Measurements from ENCODE around the gene GFER.
A peak's percentile ranks its signal among the peaks of the same experiment; 100 is the strongest.
"Not testable (repeated sequence)": the region's sequence is repeated elsewhere in the genome, so short reads cannot be mapped to it uniquely, and the experiment has no call there.

The GFER gene

DNA sequence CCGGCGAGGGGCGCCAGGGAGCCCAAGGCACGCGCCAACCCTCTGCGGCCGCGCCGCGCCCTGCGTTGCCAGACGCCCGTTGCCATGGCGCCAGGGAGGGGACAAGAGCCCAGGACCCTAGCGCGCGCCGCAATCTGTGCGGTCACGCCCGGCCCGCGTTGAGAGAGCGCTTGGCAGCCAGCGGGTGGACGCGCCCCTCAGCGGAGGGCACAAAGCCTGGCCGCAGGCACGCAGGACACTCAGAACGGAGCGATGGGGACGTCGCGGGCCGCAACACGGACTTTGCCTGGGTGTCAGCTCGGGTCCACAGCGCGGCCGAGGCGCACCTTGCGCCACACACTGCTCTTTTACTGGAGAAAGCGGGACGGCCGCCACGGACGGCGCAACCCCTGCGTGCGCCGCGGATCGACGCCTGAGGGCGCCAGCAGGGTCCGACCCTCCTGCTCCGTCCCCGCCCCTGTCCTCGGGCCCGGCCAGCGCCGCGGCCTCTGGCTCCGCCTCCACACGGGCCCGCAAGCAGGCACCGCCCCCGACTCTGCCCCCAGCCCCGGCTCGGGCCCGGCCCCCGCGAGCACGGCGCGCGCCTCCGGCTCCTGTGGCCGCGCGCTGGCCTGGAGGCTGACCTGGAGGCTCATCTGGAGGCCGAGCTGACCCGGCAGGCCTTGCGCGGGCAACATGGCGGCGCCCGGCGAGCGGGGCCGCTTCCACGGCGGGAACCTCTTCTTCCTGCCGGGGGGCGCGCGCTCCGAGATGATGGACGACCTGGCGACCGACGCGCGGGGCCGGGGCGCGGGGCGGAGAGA, at the start of gene GFER:
Gene GFER (plus strand): TSS at position 650 of the 803 bp plus-strand sequence. CDS start 26 bp downstream, at position 676.
- DNase-seq = peak; percentile 94

DNA sequence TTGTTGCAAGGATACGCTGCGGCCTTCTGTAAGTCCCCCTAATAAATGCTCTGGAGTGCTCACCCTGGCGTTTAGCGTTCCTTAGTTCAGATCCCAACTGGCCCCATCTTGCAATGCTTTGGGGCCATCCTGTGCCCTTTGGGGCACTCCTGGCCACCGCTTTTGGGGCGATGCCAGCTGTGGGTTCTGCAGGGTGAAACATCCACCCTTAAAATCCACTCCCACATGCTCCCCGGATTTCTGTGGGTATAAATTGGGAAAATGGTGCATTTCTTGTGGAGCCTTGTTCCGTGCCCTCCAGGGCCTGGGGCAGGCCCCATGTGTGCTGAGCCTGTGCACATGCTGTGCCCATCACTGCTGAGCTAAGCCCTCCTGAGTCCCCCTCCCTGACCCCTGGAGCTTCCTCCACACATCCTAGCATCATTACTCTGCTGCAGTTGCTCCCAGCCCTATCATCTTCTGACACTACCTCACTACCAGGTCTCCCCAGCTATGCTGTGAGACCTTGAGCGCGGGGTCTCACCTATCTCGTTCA, 47.0 kb upstream of the GFER start:
- no peak for DNase-seq

DNA sequence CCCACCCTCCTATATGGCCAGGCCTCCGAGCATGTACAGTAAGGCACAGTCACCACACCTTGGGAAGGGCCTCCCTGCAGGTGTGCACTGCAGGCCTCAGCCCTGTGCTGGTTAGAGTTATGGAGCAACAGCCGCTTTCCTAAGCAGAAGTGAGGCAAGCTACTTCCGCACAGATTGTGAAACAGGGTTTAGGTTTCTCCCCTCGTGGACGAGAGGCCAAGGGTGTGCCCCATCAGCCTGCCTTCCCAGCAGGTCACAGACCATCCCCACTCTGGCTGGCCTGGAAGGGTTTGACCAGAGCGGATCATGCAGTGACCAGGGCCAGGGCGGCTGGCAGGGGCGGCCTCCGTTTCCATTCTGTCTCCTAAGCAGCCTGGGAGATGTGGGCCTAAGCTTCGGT, 45.7 kb upstream of the GFER start:
- no peak for DNase-seq

DNA sequence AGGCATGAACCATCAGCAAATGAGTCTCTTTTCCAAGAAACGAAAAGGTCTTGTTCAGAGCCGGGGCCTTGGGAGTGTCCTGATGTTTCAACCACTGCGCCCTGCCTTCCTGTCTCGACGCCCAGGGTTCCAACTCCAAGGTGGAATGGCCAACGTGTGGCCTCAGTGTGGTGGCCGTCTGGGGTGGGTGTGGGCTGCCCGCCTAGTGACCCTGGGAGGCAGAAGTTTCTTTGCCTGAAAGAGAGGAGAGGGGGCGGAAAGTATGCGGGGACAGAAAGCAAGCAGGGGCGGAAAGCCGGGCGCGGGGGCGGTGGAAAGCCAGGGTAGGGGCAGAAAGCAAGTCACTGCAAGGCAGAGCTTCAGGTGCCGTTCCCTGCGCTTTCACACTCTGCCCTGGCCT, 45.1 kb upstream of the GFER start:
- no peak for DNase-seq

DNA sequence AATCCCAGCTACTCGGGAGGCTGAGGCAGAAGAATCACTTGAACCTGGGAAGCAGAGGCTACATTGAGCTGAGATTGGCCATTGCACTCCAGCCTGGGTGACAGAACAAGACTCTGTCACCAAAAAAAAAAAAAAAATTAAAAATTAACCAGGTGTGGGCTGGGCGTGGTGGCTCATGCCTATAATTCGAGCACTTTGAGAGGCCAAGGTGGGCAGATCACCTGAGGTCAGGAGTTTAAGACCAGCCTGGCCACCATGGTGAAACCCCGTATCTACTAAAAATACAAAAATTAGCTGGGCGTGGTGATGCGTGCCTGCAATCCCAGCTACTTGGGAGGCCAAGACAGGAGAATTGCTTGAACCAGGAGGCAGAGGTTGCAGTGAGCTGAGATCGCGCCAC, 44.2 kb upstream of the GFER start:
- not testable (repeated sequence) for DNase-seq

DNA sequence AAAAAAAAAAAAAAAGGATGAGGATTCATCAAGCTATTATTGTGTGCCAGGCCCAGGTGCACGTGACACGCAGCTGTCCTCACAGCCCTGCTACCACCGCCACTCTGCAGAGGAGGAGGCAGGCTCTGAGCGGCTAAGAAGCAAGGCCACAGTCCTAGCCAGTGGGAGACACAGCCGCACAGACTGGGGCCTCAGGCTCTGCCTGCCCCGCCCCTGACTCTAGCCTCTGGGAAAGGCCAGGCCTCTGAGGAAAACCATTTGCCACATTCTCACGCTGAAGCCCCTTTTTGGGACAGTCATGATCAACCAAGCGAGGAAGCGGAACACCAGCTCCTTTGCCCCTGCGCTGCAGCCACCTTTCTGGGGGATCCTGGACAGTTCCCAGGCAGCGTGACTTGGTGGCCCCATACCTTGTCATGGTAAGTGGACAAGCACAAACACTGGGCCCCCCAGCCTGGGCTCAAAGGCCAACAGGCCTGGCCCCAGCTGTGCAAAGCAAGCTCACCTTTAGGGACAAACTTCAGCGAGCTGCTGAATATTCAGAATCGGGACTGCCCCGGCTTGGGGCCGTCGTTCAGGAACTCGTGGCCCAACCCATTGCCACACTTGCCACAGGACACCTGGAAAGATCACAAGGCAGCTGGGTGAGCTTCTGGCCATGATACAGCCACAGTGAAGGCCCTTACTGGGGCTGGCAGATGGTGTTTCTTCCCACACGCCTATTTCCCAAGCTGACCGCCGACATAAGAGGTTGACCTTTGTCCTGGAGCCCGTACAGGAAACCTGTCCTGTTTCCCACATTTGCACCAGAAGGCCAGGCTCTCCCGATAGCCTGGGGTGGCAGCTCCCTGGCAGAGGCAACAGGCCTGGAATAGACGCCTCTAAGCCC, 43.5 kb upstream of the GFER start:
- DNase-seq = no peak

DNA sequence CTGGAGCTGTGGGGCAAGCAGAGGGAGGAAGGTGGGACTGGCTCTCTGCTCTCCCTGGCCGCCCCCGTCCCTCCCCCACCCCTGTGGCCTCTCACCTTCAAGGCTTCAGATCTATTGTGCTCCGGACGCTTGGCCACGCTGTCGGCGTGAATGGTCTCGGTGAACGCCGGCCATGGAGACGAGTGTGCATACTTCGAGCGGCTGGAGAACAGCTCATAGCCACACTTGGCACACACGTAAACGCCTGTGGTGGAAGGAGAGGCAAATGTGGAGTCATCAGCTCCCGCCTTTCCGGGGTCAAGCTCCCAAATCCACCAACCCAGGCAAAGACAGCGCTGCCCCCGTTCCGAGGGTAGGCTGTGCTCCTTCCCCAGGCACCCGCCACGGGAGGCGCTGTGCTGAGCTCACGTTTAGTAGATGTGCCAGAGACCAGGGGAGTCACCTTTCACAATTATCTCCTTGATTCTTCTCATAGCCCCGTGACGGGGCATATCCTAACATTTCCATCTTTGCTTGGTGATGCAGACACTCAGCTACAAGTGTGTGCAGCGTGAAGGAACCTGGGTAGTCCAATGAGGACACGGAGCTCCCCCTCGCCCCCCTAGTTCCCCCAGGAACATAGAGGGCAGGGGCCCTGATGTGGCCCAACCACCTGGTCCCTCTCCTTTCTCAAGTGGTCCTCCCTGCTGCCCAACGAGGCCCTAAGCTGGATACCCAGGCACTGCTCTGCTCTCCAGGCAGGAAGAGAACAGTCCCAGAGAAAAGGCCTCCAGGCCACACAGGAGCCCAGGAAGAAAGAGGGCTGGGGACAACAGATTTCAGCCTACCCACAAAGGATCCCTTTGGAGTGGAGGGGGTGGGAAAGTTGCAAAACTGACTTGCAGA, 42.6 kb upstream of the GFER start:
- no peak for DNase-seq

DNA sequence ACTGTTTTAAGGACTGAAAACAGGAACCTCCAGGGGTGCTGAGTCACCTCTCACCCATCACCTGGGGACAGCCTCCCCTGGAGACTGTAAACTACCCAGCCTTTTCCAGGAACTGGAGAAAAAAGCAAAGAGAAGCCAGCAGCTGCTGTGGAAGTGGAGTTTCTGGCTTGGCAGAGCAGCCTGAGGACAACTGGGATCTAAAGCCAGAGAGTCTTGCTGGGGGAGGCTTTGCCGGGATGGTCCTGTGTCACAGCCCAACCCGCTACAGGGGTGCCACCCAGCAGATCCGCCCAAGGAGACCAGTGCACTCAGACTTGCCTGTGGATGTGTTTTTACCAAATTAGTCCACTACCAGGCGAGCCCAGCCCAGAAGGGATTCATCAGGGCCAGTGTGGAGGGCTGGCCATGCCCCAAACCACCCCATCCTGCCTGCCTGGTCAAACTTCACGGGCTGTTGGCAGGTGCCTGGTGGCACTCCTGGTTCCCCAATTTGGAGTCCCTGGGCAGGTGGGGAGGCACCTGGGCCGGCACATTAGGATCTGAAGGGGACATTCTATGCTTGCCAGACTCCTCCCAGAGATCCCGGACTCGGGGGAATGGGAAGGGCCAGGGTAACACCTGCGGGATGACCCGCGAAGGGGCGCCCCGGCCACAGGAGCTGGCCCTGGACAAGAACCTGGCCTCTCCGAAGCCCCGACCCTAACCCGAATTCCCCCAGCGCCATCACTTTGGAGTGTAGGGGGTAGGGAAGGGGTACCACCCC, 41.8 kb upstream of the GFER start:
- DNase-seq = no peak

DNA sequence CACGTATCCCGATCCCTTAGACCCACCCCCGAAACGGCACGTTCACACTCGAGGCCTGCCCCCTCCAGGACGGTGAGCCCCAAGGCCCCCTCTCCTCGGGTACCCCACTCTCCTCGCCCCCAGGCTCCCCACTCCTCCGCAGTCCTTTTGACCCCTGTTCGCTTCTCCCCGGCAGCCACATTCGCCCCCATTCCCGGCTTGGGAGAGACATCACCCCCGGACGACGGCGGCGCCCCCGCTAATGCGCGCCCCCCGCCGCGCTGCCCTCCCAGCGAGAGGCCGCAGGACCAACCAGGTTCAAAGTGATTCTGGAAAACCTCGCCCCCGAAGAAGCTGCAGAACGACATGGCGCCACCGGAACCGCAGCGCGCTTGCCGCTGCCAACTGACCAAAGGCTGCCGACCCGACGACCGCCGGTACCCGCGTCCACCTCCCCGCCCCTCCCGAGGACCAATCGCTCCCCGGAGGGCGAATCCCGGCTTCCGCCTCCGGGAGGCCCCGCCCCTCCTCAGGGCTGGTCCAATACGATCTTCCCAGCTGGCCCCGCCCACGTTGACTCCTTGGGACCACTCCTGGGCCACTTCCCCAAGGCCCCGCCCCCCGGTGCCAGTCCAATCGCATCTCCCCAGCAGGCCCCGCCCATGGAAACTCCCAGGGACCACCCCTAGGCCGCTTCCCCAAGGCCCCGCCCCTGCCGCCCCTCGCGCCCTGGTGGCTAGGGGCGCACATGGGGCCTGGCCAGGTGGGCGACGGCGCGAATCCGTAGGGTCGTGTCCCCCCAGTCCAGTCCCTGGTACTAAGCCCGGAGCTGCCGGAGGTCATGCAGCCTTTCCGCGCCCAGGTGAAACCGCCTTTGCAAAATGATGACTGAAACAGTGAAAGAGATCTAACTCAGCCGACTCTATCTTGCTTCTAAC, 40.9 kb upstream of the GFER start, which contains the start of gene MSRB1:
Gene MSRB1 (minus strand): TSS at position 390 of the 917 bp plus-strand sequence. CDS start 43 bp downstream, at position 347.
- DNase-seq = peak; percentile 99

DNA sequence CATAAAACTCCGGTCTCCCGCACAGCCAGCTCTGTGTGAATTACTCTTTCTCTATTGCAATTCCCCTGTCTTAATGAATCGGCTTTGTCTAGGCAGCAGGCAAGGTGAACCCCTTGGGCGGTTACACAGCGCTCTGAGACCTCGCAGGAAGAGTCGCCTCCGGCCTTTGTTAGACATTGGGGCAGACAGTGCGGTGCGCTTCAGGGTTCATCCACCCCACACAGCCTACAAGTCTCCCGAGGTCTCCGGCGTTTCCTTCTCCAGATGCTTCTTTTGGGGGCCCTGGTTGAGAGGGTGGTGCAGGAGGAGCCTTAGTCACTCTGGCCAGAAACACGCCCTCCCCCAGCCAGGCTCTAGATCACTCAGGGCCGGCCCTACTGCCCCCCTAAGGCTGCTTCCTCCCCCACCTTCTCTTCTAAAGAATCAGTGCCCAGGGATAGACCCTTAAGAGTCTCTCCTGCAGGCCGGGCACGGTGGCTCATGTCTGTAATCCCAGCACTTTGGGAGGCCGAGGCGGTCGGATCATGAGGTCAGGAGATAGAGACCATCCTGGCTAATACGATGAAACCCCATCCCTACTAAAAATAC, 39.3 kb upstream of the GFER start:
- no peak for DNase-seq

DNA sequence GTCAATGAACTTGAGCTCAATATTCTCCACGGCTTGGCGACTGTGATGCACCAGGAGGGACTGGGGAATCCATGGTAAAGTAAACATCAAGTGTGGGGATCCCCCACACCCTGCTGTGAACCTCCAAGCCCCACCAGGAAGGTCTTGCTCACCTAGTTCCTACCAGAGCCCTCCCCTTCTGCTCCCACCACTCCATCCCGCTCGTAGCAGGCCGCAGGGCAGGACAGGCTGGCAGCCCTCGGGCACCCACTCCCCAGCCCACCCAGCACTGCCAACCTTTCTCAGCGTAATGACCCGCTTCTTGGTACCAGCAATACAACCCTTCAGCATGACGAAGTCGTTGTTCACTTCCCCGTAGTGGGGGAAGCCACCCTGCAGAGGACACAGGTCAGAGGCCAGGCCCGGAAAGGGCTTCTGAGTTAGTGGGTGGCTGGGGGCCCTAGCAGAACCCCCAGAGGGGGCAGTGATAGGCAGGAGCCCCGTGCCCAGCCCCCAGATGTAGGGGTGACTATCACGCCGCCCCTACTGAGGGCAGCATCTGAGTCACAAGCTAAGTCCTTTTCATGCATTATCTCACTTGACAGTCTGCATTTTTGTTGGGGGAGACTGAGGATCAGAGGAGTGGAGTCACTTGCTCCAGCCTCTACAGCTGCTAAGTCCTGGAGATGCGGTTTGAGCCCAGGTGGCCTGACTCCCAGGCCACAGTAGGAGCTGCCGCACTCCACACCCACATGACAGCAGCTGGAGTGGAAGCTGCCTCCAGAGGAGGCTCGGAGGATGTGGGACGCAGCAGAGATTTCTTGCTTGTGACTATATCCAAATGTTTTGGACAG, 38.2 kb upstream of the GFER start:
- DNase-seq = no peak

DNA sequence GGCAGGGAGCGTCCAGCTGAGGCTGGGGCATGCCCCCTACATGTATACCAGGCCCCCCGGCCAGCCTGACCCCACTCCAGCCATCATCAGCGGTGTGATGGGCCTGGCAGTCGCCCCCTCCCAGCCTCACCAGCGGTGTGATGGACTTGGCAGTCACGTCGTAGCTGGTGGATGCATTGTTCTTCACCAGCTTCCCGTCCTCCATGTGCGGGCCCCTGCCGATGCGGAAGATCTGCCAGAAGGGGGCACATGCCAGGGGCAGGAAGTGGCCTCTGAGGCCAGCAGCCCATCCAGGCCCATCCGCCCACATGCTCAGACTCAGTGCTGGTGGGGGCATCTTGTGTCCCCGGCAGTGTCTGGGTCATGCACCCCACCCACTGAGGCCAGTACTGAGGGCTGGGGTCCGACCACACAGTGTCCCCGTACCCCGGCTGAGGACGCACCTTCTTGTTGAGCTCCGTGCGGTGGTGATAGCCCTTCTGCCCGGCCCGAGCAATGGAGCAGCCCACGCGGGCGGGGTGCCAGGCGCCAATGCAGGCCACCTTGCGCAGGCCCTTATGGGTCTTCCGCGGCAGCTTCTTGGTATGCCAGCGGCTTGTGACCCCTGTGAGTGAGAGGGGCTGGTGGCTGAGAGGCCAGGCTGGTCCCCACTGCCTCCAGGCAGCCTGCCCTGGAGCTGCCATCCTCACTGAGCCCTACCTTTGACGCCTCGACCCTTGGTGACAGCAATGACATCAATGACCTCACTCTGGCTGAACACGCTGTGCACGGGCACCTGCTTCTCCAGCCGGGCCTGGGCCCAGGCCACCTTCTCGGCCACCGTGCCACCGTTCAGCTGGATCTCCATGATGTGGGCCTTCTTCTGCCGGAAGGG, 37.3 kb upstream of the GFER start:
- DNase-seq = no peak

DNA sequence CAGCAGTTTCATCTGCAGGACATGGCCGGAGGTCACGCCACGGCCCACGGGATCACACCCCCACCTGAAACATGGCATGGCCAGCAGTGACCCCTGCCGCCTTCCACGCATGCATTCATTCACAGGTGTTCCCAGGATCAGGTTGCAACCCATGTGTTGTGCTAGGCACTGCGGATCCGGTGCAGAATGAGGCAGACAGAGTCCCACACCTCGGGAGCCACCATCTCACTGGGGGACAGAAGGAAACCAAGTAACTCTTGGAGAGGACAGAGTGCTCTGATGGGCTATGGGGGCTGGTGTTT, 36.7 kb upstream of the GFER start:
- no peak for DNase-seq

DNA sequence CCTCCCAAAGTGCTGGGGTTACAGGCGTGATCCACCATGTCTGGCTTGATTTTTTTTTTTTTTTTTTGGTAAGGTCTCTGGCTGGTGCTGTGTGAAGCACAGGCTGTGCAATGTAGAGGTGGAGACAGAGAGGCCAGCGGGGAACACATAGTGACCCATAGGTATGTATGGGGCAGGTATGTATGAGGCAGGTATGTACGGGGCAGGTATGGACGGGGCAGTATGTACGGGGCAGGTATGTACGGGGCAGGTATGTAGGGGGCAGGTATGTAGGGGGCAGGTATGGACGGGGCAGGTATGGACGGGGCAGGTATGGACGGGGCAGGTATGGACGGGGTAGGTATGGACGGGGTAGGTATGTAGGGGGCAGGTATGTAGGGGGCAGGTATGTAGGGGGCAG, 34.5 kb upstream of the GFER start:
- DNase-seq = no peak

DNA sequence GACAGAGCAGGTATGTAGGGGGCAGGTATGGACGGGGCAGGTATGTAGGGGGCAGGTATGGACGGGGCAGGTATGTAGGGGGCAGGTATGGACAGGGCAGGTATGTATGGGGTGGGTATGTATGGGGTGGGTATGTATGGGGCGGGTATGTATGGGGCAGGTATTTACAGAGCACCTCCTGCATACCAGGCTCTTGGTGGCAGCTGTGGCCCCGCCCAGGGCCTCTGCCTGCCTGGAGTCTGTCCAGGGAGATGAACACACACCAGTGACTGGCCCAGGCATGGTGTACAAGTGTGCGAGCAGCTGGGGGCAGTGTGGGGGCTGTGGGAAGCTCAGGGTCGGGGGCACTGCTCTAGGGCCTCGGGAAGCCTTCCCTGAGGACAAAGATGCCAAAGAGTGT, 33.9 kb upstream of the GFER start:
- no peak for DNase-seq

DNA sequence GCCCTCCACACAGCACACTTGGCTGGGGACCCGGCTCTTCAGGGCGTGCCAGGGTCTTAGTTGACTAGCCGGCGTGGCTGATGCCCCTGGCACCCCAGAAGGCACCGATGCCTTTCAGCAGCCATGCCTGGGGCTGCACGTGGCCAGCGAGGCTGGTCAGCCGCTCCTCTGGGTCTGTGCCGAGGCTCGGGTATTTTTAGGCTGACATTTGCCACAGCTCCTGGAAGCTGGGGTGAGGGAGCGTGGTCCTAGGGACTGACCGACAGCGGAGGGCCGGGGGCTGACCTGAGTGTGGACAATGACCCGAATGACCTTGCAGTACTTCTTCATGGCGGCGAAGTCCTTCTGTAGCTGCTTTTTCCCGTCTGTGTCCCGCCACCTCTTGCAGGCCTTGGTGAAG, 33.4 kb upstream of the GFER start:
- DNase-seq = no peak

DNA sequence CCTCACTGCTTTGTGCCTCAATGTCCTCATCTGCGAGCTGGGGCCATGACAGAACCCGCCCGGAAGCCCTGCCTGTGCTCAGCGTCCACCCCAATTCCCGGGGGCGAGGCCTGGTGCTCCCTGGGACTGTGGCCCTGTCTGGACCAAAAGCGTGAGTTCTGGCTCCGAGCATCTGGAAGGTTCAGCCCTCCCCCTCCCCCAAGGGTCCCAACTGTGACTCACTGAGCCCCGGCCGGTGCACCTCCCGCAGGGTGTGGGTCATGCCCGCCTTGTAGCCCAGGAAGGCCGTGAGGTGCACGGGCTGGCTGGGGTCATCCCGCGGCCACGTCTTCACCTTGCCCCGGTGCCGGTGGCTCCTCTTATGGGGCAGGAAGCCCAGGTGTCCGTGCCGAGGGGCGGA, 30.3 kb upstream of the GFER start:
- DNase-seq = peak; percentile 25

DNA sequence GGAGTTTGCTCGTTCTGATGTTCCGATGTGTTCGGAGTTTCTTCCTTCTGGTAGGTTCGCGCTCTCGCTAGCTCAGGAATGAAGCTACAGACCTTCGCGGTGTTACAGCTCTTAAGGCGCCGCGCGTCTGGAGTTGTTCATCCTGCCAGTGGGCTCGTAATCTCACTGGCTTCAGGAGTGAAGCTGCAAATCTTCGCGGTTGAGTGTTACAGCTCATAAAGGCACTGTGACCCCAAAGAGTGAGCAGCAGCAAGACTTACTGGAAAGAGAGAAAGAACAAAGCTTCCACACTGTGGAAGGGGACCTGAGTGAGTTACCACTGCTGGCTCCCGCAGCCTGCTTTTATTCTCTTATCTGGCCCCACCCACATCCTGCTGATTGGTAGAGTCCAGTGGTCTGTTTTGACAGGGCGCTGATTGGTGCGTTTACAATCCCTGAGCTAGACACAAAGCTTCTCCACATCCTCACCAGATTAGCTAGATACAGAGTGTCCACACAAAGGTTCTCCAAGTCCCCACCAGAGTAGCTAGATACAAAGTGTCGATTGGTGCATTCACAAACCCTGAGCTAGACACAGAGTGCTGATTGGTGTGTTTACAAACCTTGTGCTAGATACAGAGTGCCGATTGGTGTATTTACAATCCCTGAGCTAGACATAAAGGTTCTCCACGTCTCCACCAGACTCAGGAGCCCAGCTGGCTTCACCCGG, 26.4 kb upstream of the GFER start:
- not testable (repeated sequence) for DNase-seq

Measured in left hindlimb (tissue), 1 donor.